HPDE6-E6E7 (cell line): ENCODE data around the gene TUBG1.

Experiments
- DNase-seq: peaks from one replicate; pipeline ENCODE4 v3.0.0; 2011; ENCODE audit warnings: missing footprints; ENCODE audit errors: extremely low spot score

TUBG1 gene

GRCh38 chr17:42609182-42609813 is at the start of gene TUBG1, which contains the start of gene RETREG3:
TUBG1 (plus strand) TSS chr17:42609683; CDS start chr17:42609738, 55 bp downstream.
RETREG3 (minus strand) TSS chr17:42609374; CDS start chr17:42609324, 50 bp downstream.
- DNase-seq: peak; percentile 99

DNA sequence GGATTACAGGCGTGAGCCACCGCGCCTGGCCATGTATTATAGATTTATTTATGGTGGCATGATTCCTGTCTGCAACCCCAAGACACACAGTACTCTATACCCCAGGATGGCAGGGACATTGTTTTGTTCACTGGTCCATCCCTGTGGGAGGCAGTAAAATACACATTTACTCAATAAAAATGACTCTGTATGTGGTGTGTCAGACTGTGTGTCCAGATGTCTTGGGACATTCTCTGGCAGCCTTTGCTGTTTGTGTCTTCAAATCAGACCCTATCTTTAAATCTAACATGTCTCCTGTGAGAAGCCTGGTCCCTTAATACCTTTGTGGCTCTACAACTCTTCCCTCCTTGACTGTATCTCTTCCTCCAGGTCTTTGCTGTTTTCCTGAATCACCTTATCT is 49.2 kb upstream of the TUBG1 start:
- DNase-seq: no peak

GRCh38 chr17:42561897-42562387 is 47.5 kb upstream of the TUBG1 start, which contains the start of gene COASY:
COASY (plus strand) TSS chr17:42562148; CDS start chr17:42562623, 475 bp downstream.
- peak; percentile 99 for DNase-seq

DNA sequence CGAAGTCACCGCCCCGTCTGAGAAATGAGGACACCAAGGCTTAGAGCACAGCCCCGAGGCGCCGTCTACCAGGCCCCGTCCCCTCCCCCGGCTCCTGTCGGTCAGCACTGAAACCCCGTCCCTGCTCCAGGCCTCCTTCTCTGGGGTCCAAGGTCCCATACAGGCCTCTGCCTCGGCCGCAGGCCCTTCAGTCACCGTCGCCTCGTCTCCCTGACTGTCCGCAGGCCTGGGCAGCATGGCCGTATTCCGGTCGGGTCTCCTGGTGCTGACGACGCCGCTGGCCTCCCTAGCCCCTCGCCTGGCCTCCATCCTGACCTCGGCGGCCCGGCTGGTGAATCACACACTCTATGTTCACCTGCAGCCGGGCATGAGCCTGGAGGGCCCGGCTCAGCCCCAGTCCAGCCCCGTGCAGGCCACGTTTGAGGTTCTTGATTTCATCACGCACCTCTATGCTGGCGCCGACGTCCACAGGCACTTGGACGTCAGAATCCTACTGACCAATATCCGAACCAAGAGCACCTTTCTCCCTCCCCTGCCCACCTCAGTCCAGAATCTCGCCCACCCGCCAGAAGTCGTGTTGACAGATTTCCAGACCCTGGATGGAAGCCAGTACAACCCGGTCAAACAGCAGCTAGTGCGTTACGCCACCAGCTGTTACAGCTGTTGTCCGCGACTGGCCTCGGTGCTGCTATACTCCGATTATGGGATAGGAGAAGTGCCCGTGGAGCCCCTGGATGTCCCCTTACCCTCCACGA is 46.9 kb upstream of the TUBG1 start:
- DNase-seq: no peak

GRCh38 chr17:42563143-42563509 is 46.4 kb upstream of the TUBG1 start:
- DNase-seq: no peak

GRCh38 chr17:42563543-42563942 is 45.9 kb upstream of the TUBG1 start:
- no peak for DNase-seq

DNA sequence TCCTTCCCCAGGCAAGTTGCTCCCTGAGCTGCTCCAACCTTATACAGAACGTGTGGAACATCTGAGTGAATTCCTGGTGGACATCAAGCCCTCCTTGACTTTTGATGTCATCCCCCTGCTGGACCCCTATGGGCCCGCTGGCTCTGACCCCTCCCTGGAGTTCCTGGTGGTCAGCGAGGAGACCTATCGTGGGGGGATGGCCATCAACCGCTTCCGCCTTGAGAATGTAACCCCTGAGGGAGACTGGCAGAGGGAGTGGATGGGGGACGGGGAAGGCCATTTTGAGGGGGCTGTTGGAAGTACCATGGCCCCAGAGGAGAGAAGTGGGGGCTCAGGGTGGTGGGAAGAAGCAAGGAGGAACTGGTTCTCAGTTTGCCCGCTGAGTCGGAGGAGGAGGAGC is 45.5 kb upstream of the TUBG1 start:
- DNase-seq: no peak

- DNase-seq: no peak
Measured at GRCh38 chr17:42564815-42565522, 44.5 kb upstream of the TUBG1 start.

GRCh38 chr17:42565523-42566214 is 43.8 kb upstream of the TUBG1 start:
- no peak for DNase-seq

DNA sequence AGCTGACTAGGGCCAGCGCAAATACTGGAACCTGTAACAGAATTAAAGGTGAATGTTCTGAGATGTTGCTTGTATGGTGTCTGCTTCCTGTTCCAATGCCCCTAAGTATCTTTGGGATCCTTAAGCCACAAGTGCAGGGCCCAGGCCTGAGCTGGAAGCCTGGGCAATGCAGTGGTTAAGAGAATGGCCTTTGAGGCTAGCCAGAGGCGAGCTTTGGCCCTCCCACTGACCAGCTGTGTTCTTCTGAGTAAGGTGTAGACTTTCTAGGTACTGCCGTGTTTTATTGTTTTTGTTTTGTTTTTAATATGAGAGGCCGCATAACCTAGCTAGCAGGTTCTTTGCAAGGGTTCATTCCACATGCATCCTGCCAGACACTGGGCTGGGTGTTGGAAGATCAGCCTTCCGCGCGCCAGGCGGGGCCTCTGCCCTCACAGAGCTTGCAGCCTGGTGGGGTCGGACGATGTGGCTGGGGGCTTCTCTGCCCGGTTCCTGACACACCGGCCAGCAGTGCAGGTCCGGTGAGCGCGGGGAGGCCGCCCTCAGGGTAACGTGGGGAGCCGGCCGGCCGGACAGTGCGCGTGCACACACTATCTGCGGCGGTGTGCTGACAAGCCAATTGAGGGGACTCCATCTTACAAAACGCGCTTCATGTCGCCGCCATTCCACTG is 43.1 kb upstream of the TUBG1 start:
- no peak for DNase-seq

GRCh38 chr17:42566883-42567573 is 42.5 kb upstream of the TUBG1 start, which contains the start of gene MLX:
MLX (plus strand) TSS chr17:42567100; CDS start chr17:42567125, 25 bp downstream.
- peak; percentile 99 for DNase-seq

DNA sequence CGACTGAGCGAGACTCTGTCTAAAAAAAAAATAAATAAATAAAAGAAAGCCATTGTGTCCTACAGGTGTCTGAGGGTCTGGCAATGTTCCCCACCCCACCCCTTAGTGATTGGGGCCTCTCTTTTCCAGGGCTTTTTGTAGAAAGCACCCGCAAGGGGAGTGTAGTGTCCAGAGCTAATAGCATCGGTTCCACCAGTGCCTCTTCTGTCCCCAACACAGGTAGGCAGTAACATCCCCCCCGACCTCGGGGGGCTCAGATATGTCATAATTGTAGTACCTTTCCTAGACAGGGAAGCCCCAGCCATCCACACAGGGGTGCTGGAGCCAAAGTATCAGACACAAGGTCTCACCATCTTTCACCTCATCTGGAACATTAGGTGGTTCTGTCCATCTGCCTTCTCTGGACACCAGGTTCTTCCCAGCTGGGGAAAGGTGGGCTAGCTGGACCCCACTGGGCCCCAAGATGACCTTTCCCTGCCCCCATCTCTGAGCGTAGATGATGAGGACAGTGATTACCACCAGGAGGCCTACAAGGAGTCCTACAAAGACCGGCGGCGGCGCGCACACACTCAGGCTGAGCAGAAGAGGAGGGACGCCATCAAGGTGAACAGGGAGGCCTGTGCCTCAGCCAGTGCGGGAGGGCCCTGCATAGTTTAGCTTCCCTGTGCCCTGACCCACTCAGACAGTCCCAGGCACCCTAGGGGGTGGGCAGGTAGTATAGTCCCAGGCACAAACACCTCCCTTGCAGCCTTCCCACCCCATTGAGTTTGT is 41.0 kb upstream of the TUBG1 start:
- DNase-seq: no peak

- no peak for DNase-seq
Measured at GRCh38 chr17:42571435-42572225, 37.9 kb upstream of the TUBG1 start.

DNA sequence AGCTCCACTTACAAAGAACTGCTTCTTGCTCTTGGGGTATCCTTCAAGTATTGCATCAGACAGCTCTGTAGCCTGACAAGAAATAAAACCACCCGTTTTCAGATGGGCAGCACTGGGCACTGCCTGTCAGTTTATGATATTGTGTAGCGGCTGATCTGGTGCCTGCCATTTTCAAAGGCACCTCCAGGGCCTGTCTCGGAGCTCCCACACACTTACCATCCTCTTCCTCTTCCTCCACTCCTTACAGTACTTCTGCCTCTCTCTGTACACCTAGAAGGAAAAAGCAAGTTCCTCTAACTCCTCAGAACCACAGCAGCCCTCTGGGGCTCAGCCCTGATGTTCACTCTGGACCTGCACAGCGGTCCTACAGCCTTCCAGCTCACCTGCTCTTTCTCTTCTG is 36.4 kb upstream of the TUBG1 start:
- DNase-seq: no peak

- DNase-seq: no peak
Measured at GRCh38 chr17:42574463-42574862, 35.0 kb upstream of the TUBG1 start.

- DNase-seq: no peak
Measured at GRCh38 chr17:42577140-42577531, 32.3 kb upstream of the TUBG1 start.

GRCh38 chr17:42577532-42578281 is 31.8 kb upstream of the TUBG1 start, which contains the start of gene PSMC3IP:
PSMC3IP (minus strand) TSS chr17:42577729; CDS start chr17:42577686, 43 bp downstream.
- peak; percentile 97 for DNase-seq

DNA sequence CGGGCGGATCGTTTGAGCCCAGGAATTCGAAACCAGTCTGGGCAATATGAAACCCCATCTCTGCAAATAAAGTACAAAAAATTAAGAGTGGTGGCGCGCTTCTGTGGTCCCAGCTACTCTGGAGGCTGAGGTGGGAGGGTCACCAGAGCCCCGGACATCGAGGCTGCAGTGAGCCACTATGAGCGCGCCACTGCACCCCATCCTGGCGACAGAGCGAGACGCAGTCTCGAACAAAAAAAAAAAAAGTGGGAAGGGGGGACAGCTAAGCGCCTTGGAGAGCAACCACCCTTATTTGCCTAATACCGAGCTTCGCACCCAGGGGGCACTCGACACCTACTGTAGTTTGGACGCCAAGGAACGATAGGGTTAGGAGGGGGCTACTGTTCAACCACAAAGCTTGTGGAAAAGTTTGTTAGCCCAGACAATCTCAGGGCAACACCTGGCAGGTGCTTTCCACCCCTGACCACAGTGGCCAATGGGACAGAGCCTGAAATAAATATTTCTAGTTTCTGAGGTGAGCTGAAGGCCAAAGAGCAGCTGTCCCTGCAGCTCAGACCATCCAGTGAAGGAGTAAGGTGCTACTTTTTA is 31.1 kb upstream of the TUBG1 start:
- peak; percentile 76 for DNase-seq
